LNCaP clone FGC (cell line): ENCODE data around the gene IL9R.

Source experiments
- DNase-seq: peaks from one replicate; pipeline ENCODE4 v3.0.0-alpha.2; 2011; ENCODE audit warnings: low read depth
- H3K4me3 ChIP-seq: 2 replicates; pipeline ENCODE4 v1.5.1; 2011; ENCODE audit warnings: mild to moderate bottlenecking, low read depth, low read length, control low read depth
- CTCF ChIP-seq: IDR thresholded peaks from 2 replicates; pipeline ENCODE4 v1.5.1; 2012; ENCODE audit warnings: mild to moderate bottlenecking; ENCODE audit not compliant: control insufficient read depth, insufficient read depth; ENCODE audit errors: extremely low read depth

Gene IL9R

GRCh38 chrX:155997436-155997835 lies at the start of gene IL9R:
IL9R (plus strand) TSS chrX:155997696; CDS start chrX:155997760, 64 bp downstream.
- no peak for DNase-seq
- no peak for TF ChIP-seq CTCF
- no peak within 1 kb of the TSS for H3K4me3 ChIP-seq

GRCh38 chrX:155949098-155949497 lies 48.4 kb upstream of the IL9R start:
- no peak overlapping the region for H3K4me3 ChIP-seq
- no peak for TF ChIP-seq CTCF
- no peak for DNase-seq

- no peak for DNase-seq
- TF ChIP-seq CTCF, result no peak
- H3K4me3 ChIP-seq, result no peak overlapping the region
Observed at GRCh38 chrX:155951237-155951789, 46.2 kb upstream of the IL9R start.

- TF ChIP-seq CTCF, result no peak
- no peak for DNase-seq
Observed at GRCh38 chrX:155953055-155953454, 44.4 kb upstream of the IL9R start.

GRCh38 chrX:155954793-155955192 lies 42.7 kb upstream of the IL9R start:
- DNase-seq, result no peak
- TF ChIP-seq CTCF, result no peak

More at GRCh38 chrX:155953055-155953454, 44.4 kb upstream of the IL9R start:
- no peak overlapping the region for H3K4me3 ChIP-seq

GRCh38 chrX:155956099-155956498 lies 41.4 kb upstream of the IL9R start:
- TF ChIP-seq CTCF, result no peak
- no peak for DNase-seq
- no peak overlapping the region for H3K4me3 ChIP-seq

More at GRCh38 chrX:155954793-155955192, 42.7 kb upstream of the IL9R start:
- H3K4me3 ChIP-seq, result no peak overlapping the region

- H3K4me3 ChIP-seq, result no peak overlapping the region
- DNase-seq, result no peak
- no peak for TF ChIP-seq CTCF
Observed at GRCh38 chrX:155956649-155957048, 40.8 kb upstream of the IL9R start.
